CD4-positive, alpha-beta T cell treated with Interleukin-15 for 4 hours (primary cell): Measurements from ENCODE around the gene CTF1.
"Not testable (repeated sequence)": the region's sequence is repeated elsewhere in the genome, so short reads cannot be mapped to it uniquely, and the experiment has no call there.

Source experiments
- DNase-seq: peaks from one replicate; pipeline ENCODE4 v3.0.0-alpha.2; 2020; ENCODE audit warnings: low spot score

The CTF1 gene

DNA sequence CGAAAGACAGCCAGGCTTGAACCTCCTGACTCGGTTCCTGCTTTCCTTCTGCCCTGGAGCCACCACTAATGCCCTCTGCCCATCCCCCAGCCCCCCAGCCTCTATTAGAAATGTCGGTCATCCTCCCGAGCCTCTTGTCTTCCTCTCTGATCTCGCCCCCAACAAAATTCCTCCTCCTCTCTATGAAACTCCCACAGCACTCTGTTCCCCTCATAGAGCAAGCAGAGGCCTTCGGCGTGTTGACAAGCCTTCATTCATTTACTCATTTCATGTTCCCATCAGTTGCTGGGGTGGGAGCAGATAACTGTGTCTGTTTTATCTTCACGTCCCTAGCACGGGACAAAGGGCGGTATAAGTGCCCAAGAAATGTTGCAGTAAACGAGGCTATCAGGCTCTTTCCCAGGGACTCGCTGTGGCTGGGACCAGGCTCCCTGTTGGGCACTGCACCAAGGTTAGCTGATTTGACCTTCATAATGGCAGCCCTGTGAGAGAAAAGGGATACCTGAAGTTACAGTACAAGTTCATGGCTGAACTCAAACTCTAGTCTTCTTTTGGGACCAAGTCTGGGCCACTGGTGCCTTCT, 34.7 kb downstream of the CTF1 start:
- no peak for DNase-seq

- peak; percentile 16 for DNase-seq
Measured at GRCh38 chr16:30934827-30935557, 38.6 kb downstream of the CTF1 start.

DNA sequence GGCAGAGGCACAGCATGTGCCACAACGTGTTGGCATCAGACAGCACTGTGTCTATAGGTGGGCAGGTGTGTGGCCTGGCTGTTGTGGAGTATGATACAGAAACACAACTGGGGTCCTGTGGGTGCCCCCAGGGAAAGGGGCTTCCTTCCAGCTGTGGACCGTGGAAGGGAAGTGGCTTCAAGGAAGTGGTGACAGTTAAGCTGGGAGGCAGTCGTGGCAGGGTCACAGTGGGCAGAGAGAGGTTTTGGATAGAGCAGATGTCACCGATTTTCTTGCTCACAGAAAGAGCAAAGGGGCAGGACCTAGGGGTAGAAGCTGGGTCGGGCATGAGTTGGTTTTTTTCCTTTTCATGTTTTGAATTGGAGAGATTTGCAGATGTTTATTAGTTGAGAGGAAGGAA, 41.3 kb downstream of the CTF1 start:
- no peak for DNase-seq

GRCh38 chr16:30939571-30939970, 43.2 kb downstream of the CTF1 start:
- not testable (repeated sequence) for DNase-seq

DNA sequence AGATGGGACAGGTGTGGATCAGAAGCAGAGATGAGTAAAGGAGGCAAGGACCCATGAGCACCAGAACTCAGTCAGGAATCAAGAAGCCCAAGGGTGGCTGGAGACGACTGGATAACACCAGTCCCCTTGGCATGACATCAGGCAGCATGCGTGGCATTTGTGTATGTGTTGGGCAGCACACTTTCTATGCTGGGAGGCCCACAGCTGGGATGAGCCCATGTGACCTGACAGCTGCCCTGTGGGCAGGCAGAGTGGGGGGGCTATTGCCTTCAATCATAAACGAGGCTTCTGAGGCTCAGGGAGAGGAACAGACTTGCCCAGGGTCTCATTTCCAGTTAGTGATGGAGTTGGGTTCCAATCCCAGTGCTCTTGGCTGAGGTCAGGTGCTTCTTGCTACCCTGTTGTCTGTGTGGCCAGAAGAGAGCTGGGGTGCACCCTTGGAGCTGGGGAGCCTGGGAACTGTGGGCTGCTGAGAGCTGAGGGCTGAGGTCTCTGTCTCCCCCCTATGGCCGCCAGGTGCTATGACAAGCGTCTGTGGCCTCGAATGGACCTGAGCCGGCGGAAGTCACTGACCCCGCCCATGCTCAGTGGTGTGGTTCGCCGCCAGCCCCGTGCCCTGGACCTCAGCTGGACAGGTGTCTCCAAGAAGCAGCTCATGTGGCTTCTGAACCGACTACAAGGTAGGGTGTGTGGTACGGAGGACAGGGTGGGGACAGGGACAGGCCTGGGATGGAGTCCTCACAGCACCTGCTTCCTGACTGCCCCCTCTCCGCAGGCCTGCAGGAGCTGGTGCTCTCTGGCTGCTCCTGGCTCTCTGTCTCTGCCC, 45.4 kb downstream of the CTF1 start:
- peak; percentile 68 for DNase-seq

- DNase-seq: no peak
Measured at GRCh38 chr16:30942426-30942806, 46.0 kb downstream of the CTF1 start.

DNA sequence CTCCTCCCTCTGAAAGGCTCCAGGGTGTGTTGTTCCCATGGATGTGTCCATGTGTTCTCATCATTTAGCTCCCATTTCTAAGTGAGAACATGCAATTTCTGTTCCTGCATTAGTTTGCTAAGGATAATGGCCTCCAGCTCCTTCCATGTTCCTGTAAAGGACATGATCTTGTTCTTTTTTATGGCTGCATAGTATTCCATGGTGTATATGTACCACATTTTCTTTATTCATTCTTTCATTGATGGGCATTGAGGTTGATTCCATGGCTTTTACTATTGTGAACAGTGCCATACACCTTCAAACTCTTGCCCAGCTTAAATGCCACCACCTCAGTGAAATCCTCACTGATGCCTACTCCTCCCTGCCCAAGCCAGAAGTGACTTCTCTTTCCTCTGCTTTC, 47.9 kb downstream of the CTF1 start:
- no peak for DNase-seq

- DNase-seq: no peak
Measured at GRCh38 chr16:30946671-30947540, 50.5 kb downstream of the CTF1 start.

DNA sequence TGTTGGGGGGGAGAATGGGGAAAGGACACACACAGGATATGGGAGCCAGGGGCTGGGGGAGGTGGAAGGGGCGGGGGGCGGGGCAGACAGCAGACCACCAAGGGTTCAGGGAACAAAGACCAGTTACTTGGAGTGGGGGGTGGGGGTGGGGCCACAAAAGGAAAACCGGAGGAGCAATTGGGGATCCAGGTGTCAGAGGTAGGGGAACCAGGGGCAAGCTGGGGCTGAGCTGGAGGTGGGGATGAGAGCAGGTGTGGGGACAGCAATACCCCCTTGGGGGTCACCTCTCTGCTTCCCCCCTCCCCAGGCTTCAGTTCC, 51.1 kb downstream of the CTF1 start:
- DNase-seq: no peak

- no peak for DNase-seq
Measured at GRCh38 chr16:30947859-30948666, 51.6 kb downstream of the CTF1 start.

DNA sequence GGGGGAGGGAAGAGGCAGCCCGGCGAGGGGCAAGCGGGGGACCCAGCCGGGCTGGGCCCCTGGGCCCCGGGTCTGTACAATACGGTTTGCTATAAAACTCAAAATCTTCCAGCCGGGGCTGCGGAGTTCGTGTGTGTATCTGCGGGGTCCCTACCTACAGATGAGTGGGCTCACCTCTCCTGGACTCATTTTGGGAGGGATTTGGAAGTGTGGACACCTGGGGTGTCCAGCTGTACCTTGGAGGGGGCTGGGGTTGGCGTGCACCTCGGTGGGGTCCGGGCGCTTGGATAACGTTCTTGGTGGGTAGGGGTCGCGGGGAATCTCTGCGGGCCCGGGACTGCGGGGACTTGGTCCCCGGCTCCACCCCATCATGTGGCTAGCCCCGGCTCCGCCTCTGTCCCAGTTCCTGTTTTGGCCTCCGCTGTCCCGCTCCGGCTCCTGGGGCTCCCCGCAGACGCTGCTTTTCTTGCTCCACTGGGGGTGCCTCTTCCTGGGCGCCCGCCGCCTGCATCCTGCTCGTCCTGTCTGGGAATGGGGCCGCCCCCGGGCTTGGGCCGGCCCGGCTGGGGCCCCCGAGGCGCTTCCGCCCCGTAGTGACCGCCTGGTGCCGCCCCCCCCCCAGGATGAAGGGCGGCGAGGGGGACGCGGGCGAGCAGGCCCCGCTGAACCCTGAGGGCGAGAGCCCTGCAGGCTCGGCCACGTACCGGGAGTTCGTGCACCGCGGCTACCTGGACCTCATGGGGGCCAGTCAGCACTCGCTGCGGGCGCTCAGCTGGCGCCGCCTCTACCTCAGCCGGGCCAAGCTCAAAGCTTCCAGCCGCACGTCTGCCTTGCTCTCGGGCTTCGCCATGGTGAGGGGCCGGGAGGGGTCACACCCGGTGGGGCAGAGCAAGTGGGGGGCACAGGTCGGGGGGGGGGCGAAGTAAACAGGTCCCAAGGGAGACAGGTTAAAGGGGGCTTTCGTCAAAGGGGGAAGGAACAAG, 52.5 kb downstream of the CTF1 start, which contains the start of gene ORAI3:
Gene ORAI3, plus strand, starts transcription at position 402 of the 983 bp plus-strand sequence. Its CDS starts 222 bp downstream, at position 624.
- DNase-seq: peak; percentile 41

GRCh38 chr16:30949650-30950515, 53.5 kb downstream of the CTF1 start:
- peak; percentile 19 for DNase-seq

- no peak for DNase-seq
Measured at GRCh38 chr16:30950516-30951065, 54.2 kb downstream of the CTF1 start.

DNA sequence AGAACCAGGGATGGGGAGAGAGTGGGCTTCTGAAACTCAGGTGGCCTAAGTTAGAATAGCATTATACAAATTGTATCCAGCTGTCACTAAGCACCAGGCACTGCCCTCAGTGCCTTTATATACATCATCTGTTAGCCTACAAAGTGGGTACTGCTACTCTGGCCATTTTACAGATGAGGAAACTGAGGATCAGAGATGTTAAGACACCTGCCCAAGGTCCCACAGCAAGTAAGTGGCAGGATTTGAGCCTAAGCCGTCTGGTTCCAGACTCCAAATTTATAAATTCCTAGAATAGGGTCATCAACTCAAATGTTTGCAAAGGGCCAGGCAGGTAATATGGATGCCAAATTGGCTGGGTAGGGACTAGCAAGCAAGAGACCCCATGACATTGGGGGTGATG, 54.8 kb downstream of the CTF1 start:
- DNase-seq: no peak

- no peak for DNase-seq
Measured at GRCh38 chr16:30951750-30952149, 55.3 kb downstream of the CTF1 start.

- no peak for DNase-seq
Measured at GRCh38 chr16:30953111-30953510, 56.7 kb downstream of the CTF1 start.
